ENCODE data around the gene HOXB8.
A peak's percentile ranks its signal among the peaks of the same experiment; 100 is the strongest.

The HOXB8 gene

DNA sequence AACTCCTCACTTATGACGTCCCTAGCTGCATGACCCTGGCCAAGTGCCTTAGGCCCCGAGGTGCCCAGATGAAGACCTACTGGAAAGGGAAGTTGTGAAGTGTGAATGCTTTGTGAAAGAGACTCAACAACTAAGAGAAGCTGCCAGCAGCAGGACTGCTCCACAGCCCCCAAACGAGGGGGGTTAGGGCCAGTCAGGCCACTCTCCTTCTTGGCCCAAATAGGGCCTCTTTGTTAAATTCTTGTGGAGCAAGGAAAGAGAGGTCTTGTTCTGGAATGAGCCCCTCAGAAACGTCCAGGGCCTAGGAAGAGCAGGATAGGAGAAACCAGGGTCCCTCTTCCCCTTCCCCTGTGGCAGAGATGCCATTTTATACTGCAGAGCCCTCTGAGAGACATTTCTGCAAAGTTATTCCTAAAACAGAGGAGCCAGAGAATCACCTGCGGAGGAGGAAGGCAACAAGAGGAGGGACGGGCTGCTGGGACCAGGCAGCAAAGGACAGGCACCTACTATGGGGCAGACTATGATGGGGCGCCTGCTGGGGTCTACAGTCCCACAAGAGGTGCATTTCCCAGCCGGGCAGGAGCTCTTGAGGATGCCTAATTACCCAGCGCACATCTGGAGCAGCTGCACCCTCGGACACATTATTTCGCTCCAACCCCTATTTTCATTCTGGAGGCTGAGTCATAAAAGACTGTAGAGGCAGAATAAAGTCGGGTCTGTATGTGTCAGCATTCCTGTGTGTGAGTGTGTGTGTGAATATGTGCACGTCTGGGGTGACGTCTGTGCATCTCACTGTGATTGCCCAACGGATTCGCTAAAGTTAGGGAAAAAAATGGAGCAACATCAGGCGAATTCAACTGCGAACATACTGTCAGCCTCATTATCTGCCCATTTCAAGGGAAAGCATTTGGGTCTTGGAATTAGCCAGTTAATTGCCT lies 22.5 kb upstream of the HOXB8 start:
- TF ChIP-seq, protein P1, sequence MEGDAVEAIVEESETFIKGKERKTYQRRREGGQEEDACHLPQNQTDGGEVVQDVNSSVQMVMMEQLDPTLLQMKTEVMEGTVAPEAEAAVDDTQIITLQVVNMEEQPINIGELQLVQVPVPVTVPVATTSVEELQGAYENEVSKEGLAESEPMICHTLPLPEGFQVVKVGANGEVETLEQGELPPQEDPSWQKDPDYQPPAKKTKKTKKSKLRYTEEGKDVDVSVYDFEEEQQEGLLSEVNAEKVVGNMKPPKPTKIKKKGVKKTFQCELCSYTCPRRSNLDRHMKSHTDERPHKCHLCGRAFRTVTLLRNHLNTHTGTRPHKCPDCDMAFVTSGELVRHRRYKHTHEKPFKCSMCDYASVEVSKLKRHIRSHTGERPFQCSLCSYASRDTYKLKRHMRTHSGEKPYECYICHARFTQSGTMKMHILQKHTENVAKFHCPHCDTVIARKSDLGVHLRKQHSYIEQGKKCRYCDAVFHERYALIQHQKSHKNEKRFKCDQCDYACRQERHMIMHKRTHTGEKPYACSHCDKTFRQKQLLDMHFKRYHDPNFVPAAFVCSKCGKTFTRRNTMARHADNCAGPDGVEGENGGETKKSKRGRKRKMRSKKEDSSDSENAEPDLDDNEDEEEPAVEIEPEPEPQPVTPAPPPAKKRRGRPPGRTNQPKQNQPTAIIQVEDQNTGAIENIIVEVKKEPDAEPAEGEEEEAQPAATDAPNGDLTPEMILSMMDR (IDR thresholded peaks at IDR 0.05; ENCODE audit: extremely low read depth, insufficient read depth, missing control alignments), result no peak
- in situ Hi-C loops (cut with MboI; ENCODE audit: low pct_unique_long_range_greater_than_20kb, low sequenced_read_pairs, unreplicated experiment), result no loop called here
- no peak for DNase-seq (ENCODE audit: low spot score)

DNA sequence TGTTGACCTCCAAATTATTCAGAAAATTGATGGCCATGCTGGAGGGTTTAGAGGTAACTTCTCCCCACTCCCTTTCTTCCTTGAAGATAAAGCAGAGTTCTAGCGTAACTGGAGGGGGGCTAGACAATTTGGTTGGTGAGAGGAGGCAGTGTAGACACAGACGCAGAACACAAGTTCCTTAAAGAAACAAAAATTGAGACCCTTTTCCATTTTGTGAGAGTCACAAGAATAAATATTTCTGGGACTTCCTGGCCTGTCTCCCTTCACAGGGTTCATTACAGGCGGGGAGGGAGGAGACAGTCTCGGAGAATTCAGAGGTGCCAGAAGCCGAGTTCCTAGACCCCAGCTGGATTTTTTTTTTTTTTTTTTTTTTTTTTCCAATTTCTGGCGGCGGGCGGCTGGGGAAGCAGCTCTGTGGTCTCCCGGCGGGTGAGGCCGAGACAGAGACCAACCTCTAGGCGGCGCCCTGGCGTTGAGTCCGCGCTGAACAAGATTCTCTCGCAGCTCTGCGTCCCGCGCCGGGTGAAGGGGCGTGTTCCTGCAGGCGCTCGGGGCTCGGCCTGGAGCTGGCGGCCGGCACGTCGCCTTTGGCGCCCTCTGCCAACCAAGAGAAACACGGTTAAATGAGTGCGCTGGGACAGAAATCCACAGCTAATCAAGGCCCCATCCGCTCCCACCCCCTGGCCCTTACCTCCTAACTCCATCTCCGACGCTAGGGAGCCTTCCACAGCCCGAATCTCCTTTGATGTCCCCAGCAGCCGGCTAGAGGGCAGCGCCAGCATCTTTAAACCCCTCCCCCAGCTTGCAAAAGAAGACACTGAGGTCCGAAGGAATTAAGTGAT lies 21.3 kb upstream of the HOXB8 start:
- TF ChIP-seq, protein P1 (IDR thresholded peaks at IDR 0.05; ENCODE audit: extremely low read depth, insufficient read depth, missing control alignments), result peak; percentile 76
- DNase-seq (ENCODE audit: low spot score), result peak; percentile 79
- in situ Hi-C loops (cut with MboI; ENCODE audit: low pct_unique_long_range_greater_than_20kb, low sequenced_read_pairs, unreplicated experiment), result no loop called here

DNA sequence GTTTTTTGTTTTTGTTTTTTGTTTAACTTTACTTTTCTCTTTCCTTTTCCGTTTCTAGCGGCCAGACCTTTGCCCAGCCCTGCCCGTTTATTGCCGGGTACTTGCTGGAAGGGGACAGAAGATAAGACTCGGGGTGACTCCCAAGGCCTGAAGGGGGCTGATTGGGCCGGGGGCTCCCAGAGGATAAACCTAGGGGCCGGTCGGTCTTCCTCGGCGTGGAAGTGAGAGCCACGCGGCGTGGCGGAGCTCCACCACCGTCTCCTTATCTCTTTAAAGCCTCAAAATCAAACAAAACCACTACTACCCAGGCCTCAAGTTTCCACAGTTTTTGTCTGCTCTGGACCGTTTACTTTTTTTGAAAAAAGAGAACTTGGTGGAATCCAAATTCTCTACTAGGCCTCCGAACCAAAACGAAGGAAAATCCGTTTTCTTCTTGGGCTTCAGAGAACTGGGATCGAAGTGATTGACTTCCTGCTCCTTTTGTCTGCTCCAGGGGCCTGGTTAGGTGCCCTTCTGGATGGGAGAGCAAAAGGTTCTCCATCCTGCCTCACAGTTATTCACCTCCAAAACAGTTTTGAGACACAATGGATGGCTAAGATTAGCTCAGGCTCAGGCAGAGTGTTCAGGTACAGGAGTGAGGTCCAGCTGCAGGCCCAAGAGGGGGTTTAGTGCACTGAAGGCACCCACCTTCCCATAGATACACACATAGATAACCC lies 19.6 kb upstream of the HOXB8 start:
- no peak for DNase-seq (ENCODE audit: low spot score)
- TF ChIP-seq, protein P1 (IDR thresholded peaks at IDR 0.05; ENCODE audit: extremely low read depth, insufficient read depth, missing control alignments), result no peak
- in situ Hi-C loops (cut with MboI; ENCODE audit: low pct_unique_long_range_greater_than_20kb, low sequenced_read_pairs, unreplicated experiment), result no loop called here

DNA sequence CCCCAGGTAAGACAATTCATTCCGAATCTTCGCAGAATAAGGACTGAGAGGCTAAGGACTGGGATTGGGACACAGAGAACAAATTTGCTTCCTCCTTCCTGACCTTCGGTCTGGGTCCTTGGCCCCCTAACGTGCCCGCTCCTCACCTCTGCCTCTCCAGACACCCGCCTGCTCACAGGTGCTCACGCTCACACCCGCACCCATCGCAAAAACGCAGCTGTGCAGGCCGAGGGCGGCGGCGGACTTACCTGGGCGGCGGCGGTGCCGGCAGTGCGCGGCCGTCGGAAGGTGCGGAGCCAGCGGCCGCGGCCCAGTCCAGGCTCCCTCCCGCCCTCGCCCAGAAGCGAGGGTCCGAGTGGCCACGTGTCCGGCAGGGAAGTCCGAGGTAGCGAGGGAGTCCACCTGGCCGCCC lies 18.2 kb upstream of the HOXB8 start:
- TF ChIP-seq, protein P1 (IDR thresholded peaks at IDR 0.05; ENCODE audit: extremely low read depth, insufficient read depth, missing control alignments), result no peak
- no peak for DNase-seq (ENCODE audit: low spot score)
- in situ Hi-C loops (cut with MboI; ENCODE audit: low pct_unique_long_range_greater_than_20kb, low sequenced_read_pairs, unreplicated experiment), result no loop called here

DNA sequence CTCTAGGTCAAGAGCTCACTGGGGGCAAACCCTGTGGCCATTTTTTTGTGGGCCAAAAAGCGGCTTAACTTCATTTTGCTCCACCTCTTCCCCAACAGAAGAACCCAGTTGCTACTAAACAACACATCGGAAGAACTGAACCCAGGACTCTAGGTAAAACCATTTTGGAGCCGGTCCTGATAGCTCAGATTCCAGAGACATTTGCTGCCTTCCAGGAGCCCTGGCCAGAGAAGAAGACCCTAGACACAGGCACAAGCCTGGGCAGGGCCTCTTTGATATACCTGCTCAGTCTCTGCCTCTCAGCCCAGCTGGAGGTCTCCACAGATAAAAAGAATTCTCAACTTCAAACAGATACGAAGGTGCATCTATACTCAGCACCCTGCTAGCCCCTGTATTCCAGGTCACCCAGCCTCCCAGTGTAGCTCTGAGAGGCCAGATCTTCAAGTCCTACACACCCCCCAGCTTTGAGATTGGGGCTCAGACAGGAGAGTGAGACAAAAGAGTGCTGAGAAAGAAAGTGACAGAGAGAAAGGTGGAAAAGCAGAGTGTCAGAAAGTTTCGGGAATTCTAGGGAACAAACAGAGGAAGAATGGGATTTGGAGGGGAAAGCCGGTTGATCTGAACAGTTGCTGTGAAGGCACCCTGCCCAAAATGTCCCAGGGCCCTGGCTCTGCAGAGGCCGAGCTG lies 17.6 kb upstream of the HOXB8 start:
- no peak for DNase-seq (ENCODE audit: low spot score)
- TF ChIP-seq, protein P1 (IDR thresholded peaks at IDR 0.05; ENCODE audit: extremely low read depth, insufficient read depth, missing control alignments), result no peak
- in situ Hi-C loops (cut with MboI; ENCODE audit: low pct_unique_long_range_greater_than_20kb, low sequenced_read_pairs, unreplicated experiment), result no loop called here
